HepG2 (cell line): Measurements from ENCODE around the gene CERS6. TPM values are rescaled to one million over a fixed set of nuclear protein-coding genes. Genes with fewer than 3 reads are reported as not detected.

Experiments
- ATAC-seq: fragments of 200-7000 bp; cut with Tn5 transposase; 3 replicates; pipeline ENCODE4 v1.9.1; 2020; ENCODE audit warnings: mild to moderate bottlenecking, moderate library complexity
- BruUV-seq: library from RNA; stranded (reverse); fragments of 400-500 nt; replicated peaks from 2 replicates; lab custom pipeline; 2021; lab: Mats Ljungman, UMichigan
- CTCF ChIA-PET: fragments of 300-600 bp; formaldehyde crosslinking; extraction: SDS; loops from one replicate; lab custom pipeline; 2021; ENCODE audit warnings: low total read pairs, inconsistent platforms, low intra/inter-chr PET ratio; lab: Yijun Ruan, JAX
- POLR2A ChIA-PET: fragments of 350-600 bp; sonication (Branson Sonifier 250); formaldehyde crosslinking; loops from one replicate; lab custom pipeline; 2020; ENCODE audit warnings: antibody characterized with exemption, inconsistent platforms; lab: Yijun Ruan, JAX
- DNase-seq: peaks from one replicate; pipeline ENCODE4 v3.0.0-alpha.2; 2015; ENCODE audit warnings: low spot score
- FAIRE-seq: peaks from 3 replicates; lab custom pipeline; 2011; peaks lifted over from hg19 to GRCh38; lab: Jason Lieb, UNC
- H2AFZ ChIP-seq: one replicate; pipeline ENCODE4 v1.6.1; 2011; ENCODE audit warnings: low read length, inconsistent platforms
- H3K27ac ChIP-seq: fragments of 300-600 bp; 3 replicates; pipeline ENCODE4 v1.8.0; 2011; ENCODE audit warnings: mixed run types, mild to moderate bottlenecking, mixed read lengths, low read length, inconsistent platforms; ENCODE audit not compliant: insufficient read depth; ENCODE audit errors: extremely low read length
- H3K27me3 ChIP-seq, 2 experiments: fragments of 200-600 bp in 1 of 2; 2 replicates in 1 of 2; 3 replicates in 1 of 2; pipeline versions ENCODE4 v1.6.0 to v1.8.0; 2011; ENCODE audit warnings: low read length in 2 of 2, mild to moderate bottlenecking in 2 of 2, moderate library complexity in 2 of 2, inconsistent platforms in 1 of 2; ENCODE audit not compliant: insufficient read depth in 2 of 2, control insufficient read depth in 1 of 2
- H3K36me3 ChIP-seq, 2 experiments: fragments of 200-600 bp in 1 of 2; replicated peaks in 1 of 2; 2 replicates in 1 of 2; 3 replicates in 1 of 2; pipeline versions ENCODE4 v1.5.1 to v1.8.0; 2011; ENCODE audit warnings: low read length in 2 of 2, inconsistent platforms in 1 of 2; ENCODE audit not compliant: insufficient read depth in 2 of 2, control insufficient read depth in 1 of 2
- H3K4me1 ChIP-seq: 2 replicates; pipeline ENCODE4 v1.5.1; 2012; ENCODE audit warnings: low read length, inconsistent platforms; ENCODE audit not compliant: insufficient read depth
- H3K4me2 ChIP-seq: 2 replicates; pipeline ENCODE4 v1.6.0; 2011; ENCODE audit warnings: low read depth, low read length, inconsistent platforms
- H3K4me3 ChIP-seq, 3 experiments: fragments of 200-600 bp in 1 of 3; sonication (generic), shearing (Covaris generic) in 1 of 3; replicated peaks in 1 of 3; 2 replicates each; pipeline ENCODE4 v1.5.1; 2011 to 2016; ENCODE audit warnings: low read length in 3 of 3, inconsistent platforms in 2 of 3, low read depth in 2 of 3, mild to moderate bottlenecking in 2 of 3, control low read depth in 1 of 3, mixed read lengths in 1 of 3; ENCODE audit not compliant: insufficient read depth in 1 of 3
- H3K79me2 ChIP-seq: one replicate; pipeline ENCODE4 v1.6.1; 2011; ENCODE audit warnings: low read length, inconsistent platforms; ENCODE audit not compliant: insufficient read depth
- H3K9ac ChIP-seq: 2 replicates; pipeline ENCODE4 v1.6.0; 2011; ENCODE audit warnings: mild to moderate bottlenecking, low read depth, low read length, inconsistent platforms; ENCODE audit not compliant: insufficient read depth
- H3K9me3 ChIP-seq: 2 replicates; pipeline ENCODE4 v1.5.1; 2012; ENCODE audit warnings: mild to moderate bottlenecking, low read length
- H4K20me1 ChIP-seq: 2 replicates; pipeline ENCODE4 v1.6.0; 2011; ENCODE audit warnings: inconsistent platforms, mild to moderate bottlenecking, low read length, moderate library complexity; ENCODE audit not compliant: insufficient read depth
- ASH2L ChIP-seq: fragments of 300-600, 200-600 bp; sonication (generic); IDR thresholded peaks from 2 replicates; pipeline ENCODE4 v1.7.0; 2017; ENCODE audit warnings: low read depth, mild to moderate bottlenecking, moderate library complexity, mixed read lengths, low read length; ENCODE audit not compliant: insufficient read length
- FOXC1 ChIP-seq: sonication (generic); formaldehyde crosslinking; IDR thresholded peaks from 2 replicates; pipeline ENCODE4 v1.8.0; 2022; ENCODE audit warnings: mild to moderate bottlenecking, missing genetic modification reagents, borderline replicate concordance
- GPN1 ChIP-seq: sonication (generic); formaldehyde crosslinking; IDR thresholded peaks from 2 replicates; pipeline ENCODE4 v1.5.1; 2020; ENCODE audit warnings: missing genetic modification reagents, borderline replicate concordance
- JUNB ChIP-seq: sonication (generic); formaldehyde crosslinking; IDR thresholded peaks from 2 replicates; pipeline ENCODE4 v1.8.0; 2022; ENCODE audit warnings: missing genetic modification reagents, mild to moderate bottlenecking, borderline replicate concordance
- KAT2B ChIP-seq: fragments of 150-350 bp; IDR thresholded peaks from 2 replicates; pipeline ENCODE4 v1.6.1; 2014; ENCODE audit warnings: low read depth, low read length, borderline replicate concordance
- NAIF1 ChIP-seq: sonication (generic); formaldehyde crosslinking; IDR thresholded peaks from 2 replicates; pipeline ENCODE4 v1.5.0; 2020; ENCODE audit warnings: mild to moderate bottlenecking, missing genetic modification reagents, borderline replicate concordance
- PITX1 ChIP-seq: sonication (generic); formaldehyde crosslinking; IDR thresholded peaks from 2 replicates; pipeline ENCODE4 v1.5.1; 2020; ENCODE audit warnings: mild to moderate bottlenecking, missing genetic modification reagents
- SOX6 ChIP-seq, 2 experiments: fragments of 450-650 bp in 1 of 2; sonication (generic) in 1 of 2; formaldehyde crosslinking in 1 of 2; IDR thresholded peaks; 2 replicates each; pipeline versions ENCODE4 v1.4.0 to v1.6.1; 2017 to 2020; ENCODE audit warnings: antibody characterized with exemption in 1 of 2, mild to moderate bottlenecking in 1 of 2, missing genetic modification reagents in 1 of 2
- TMF1 ChIP-seq: sonication (generic); formaldehyde crosslinking; IDR thresholded peaks from 2 replicates; pipeline ENCODE4 v1.8.1; 2022; ENCODE audit warnings: low read depth, missing genetic modification reagents
- ZBTB20 ChIP-seq: sonication (generic); formaldehyde crosslinking; IDR thresholded peaks from 2 replicates; pipeline ENCODE4 v1.8.1; 2023; ENCODE audit warnings: missing genetic modification reagents, low read depth, mild to moderate bottlenecking, borderline replicate concordance
- ZNF121 ChIP-seq: sonication (generic); formaldehyde crosslinking; IDR thresholded peaks from 2 replicates; pipeline ENCODE4 v1.5.0; 2020; ENCODE audit warnings: mild to moderate bottlenecking, missing genetic modification reagents
- ZNF460 ChIP-seq: sonication (generic); formaldehyde crosslinking; IDR thresholded peaks from 2 replicates; pipeline ENCODE4 v1.5.1; 2020; ENCODE audit warnings: missing genetic modification reagents, mild to moderate bottlenecking, borderline replicate concordance
- ZNF484 ChIP-seq: sonication (generic); formaldehyde crosslinking; IDR thresholded peaks from 2 replicates; pipeline ENCODE4 v1.5.1; 2020; ENCODE audit warnings: mild to moderate bottlenecking, low read depth, missing genetic modification reagents, borderline replicate concordance
- ZNF563 ChIP-seq: sonication (generic); formaldehyde crosslinking; IDR thresholded peaks from 2 replicates; pipeline ENCODE4 v1.8.0; 2022; ENCODE audit warnings: mild to moderate bottlenecking, moderate library complexity, missing genetic modification reagents
- ZNF567 ChIP-seq: sonication (generic); formaldehyde crosslinking; IDR thresholded peaks from 2 replicates; pipeline ENCODE4 v1.8.1; 2023; ENCODE audit warnings: mild to moderate bottlenecking, missing genetic modification reagents, borderline replicate concordance
- ZNF761 ChIP-seq: sonication (generic); formaldehyde crosslinking; conservative IDR thresholded peaks from 2 replicates; pipeline ENCODE4 v1.4.0; 2020; ENCODE audit warnings: mild to moderate bottlenecking, missing genetic modification reagents
- in situ Hi-C: cut with HindIII; loops from 2 replicates; pipeline ENCODE4 v1.10.0; 2017; ENCODE audit warnings: low pct_unique_long_range_greater_than_20kb; ENCODE audit not compliant: extremely low pct_ligation_motif_present
- intact Hi-C: fragments of 100-400 bp; cut with micrococcal nuclease; formaldehyde crosslinking; loops from one replicate; pipeline ENCODE4 v1.10.0; 2022; ENCODE audit not compliant: unreplicated experiment
- polyA plus RNA-seq, 8 experiments: library from polyadenylated mRNA; depleted of rRNA in 3 of 8; stranded (reverse) in 7 of 8; unstranded in 1 of 8; fragments of >200 nt; fragmentation: Illumina TruSeq in 4 of 8; extraction: Trizol in 4 of 8; gene quantifications; 2 replicates each; pipeline versions ENCODE4 v1.2.1 to v1.2.3, GENCODE V29; 2011 to 2016; ENCODE audit warnings: low read depth in 4 of 8, missing spikeins in 1 of 8, mixed read lengths in 1 of 8; ENCODE audit not compliant: insufficient read depth in 1 of 8
- total RNA-seq, 5 experiments: library from RNA; depleted of rRNA; stranded (reverse); fragments of >200 nt; fragmentation: Illumina TruSeq; extraction: Trizol; gene quantifications; 2 replicates each; pipeline ENCODE4 v1.2.3, GENCODE V29; 2016; ENCODE audit warnings: low read depth in 1 of 5
- TF ChIP-seq, protein P1 (sequence below): sonication (generic); formaldehyde crosslinking; IDR thresholded peaks from 2 replicates; pipeline ENCODE4 v1.8.0; 2022; ENCODE audit warnings: mild to moderate bottlenecking, missing genetic modification reagents
- TF ChIP-seq, protein P2 (sequence below): sonication (generic); formaldehyde crosslinking; IDR thresholded peaks from 2 replicates; pipeline ENCODE4 v1.5.1; 2020; ENCODE audit warnings: missing genetic modification reagents, mild to moderate bottlenecking, borderline replicate concordance

Gene CERS6
- total and polyA plus RNA-seq, 2 of the 13 experiments (the other 11 are each of a cell fraction or from before 2014, with no cell fraction given) = 10.1 to 20.3 TPM

DNA sequence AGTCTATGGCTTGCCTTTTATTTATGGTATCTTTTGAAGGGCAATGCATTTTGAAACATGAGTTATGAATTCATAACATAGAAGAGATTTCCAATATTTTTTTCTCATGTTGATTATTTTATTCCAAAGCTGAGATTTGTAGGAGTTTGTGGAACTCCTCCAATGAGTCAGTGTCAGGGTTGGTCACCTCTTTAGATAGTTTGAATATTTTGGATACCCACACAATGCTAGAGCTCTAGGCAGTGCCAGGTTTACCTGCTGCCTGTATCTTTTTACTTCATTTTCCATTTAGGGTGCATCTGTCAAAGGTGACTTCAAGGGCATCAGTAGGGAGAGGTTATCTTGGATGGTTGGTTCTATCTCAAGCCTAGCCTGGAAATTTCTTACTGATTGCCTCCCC is 152.7 kb downstream of the CERS6 start:
- H3K9me3 ChIP-seq = peaks cover 18% of the 10 kb centered on the region
- DNase-seq (no peak), ATAC-seq (no peak), FAIRE-seq (no peak)
- in situ Hi-C loops = no loop called here
- intact Hi-C loops = no loop called here
- no TSS peak for BruUV-seq
- ChIA-PET CTCF (no interaction called here), POLR2A (no interaction called here)
- no peaks in the 10 kb centered on the region for H3K79me2 ChIP-seq
- no peaks in the 10 kb centered on the region for H3K27me3 ChIP-seq
- H3K27ac ChIP-seq = no peak overlapping the region
- H3K4me1 ChIP-seq = peaks cover 6% of the 10 kb centered on the region
- H3K36me3 ChIP-seq = no peaks in the 10 kb centered on the region
- no peak for TF ChIP-seq ZNF460 (CRISPR knock-in tag)
- no peak for TF ChIP-seq JUNB (CRISPR knock-in tag)
- no peak for TF ChIP-seq ZNF567 (CRISPR knock-in tag)
- no peak for TF ChIP-seq NAIF1 (CRISPR knock-in tag)
- no peak for TF ChIP-seq ZNF484 (CRISPR knock-in tag)
- TF ChIP-seq, protein P1, sequence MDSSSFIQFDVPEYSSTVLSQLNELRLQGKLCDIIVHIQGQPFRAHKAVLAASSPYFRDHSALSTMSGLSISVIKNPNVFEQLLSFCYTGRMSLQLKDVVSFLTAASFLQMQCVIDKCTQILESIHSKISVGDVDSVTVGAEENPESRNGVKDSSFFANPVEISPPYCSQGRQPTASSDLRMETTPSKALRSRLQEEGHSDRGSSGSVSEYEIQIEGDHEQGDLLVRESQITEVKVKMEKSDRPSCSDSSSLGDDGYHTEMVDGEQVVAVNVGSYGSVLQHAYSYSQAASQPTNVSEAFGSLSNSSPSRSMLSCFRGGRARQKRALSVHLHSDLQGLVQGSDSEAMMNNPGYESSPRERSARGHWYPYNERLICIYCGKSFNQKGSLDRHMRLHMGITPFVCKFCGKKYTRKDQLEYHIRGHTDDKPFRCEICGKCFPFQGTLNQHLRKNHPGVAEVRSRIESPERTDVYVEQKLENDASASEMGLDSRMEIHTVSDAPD (CRISPR knock-in tag) = no peak
- no peak for TF ChIP-seq FOXC1
- TF ChIP-seq ASH2L = no peak
- no peak for TF ChIP-seq KAT2B
- TF ChIP-seq ZNF563 = no peak
- TF ChIP-seq ZBTB20 (CRISPR knock-in tag) = no peak
- TF ChIP-seq GPN1 (CRISPR knock-in tag) = no peak
- no peak for TF ChIP-seq ZNF761 (CRISPR knock-in tag)
- TF ChIP-seq TMF1 (CRISPR knock-in tag) = no peak
- no peak for TF ChIP-seq SOX6 (IDR thresholded peaks at IDR 0.05)
- TF ChIP-seq SOX6 (CRISPR knock-in tag; IDR thresholded peaks at IDR 0.05) = no peak
- TF ChIP-seq ZNF121 (CRISPR knock-in tag) = no peak
- no peak for TF ChIP-seq PITX1 (CRISPR knock-in tag)
- TF ChIP-seq, protein P2, sequence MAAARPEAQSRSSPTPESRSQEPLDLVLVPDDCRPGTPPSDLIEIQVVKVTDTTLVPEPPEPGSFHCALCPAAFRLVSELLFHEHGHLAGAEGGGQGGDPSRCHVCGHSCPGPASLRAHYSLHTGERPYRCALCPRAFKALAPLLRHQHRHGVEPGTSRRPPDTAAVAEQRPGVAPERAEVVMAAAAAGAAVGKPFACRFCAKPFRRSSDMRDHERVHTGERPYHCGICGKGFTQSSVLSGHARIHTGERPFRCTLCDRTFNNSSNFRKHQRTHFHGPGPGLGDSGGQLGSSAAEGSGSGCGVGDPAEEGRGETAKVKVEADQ (CRISPR knock-in tag) = no peak
- no peaks in the 10 kb centered on the region for H4K20me1 ChIP-seq
- no peak overlapping the region for H3K4me2 ChIP-seq
- no peak overlapping the region for H3K4me3 ChIP-seq
- no peak overlapping the region for H2AFZ ChIP-seq
- no peak overlapping the region for H3K9ac ChIP-seq
